Transverse colon (tissue), 4 donors: Measurements from ENCODE around the gene NCF4. TPM values are rescaled to one million over a fixed set of nuclear protein-coding genes. Genes with fewer than 3 reads are reported as not detected.

Experiments used
- DNase-seq: peaks from one replicate; pipeline ENCODE4 v3.0.0-alpha.2; 2019
- H3K27ac ChIP-seq, 4 donors: fragments of 200-600 bp; sonication (generic); 2 replicates each; pipeline ENCODE4 v1.5.1; 2016 to 2018; ENCODE audit warnings: inconsistent platforms in 4 of 4
- H3K27me3 ChIP-seq: fragments of 200-600 bp; sonication (generic); 2 replicates; pipeline ENCODE4 v1.5.1; 2017; ENCODE audit warnings: inconsistent platforms
- H3K36me3 ChIP-seq, 4 donors: fragments of 200-600 bp; sonication (generic); 2 replicates each; pipeline ENCODE4 v1.5.1; 2017 to 2019; ENCODE audit warnings: inconsistent platforms in 4 of 4
- H3K4me1 ChIP-seq, 4 donors: fragments of 200-600 bp; sonication (generic); 2 replicates each; pipeline ENCODE4 v1.5.1; 2017 to 2020; ENCODE audit warnings: inconsistent platforms in 4 of 4
- H3K4me3 ChIP-seq, 4 donors: fragments of 200-600 bp; sonication (generic); 1 replicate in 1 of 4; 2 replicates in 3 of 4; pipeline versions ENCODE4 v1.5.1 to v1.6.1; 2017 to 2019; ENCODE audit warnings: inconsistent platforms in 4 of 4
- H3K9me3 ChIP-seq, 2 donors: fragments of 200-600 bp; sonication (generic); 2 replicates each; pipeline ENCODE4 v1.5.1; 2017 to 2019; ENCODE audit warnings: inconsistent platforms in 2 of 2
- CTCF ChIP-seq, 5 experiments: fragments of 200-600 bp in 3 of 5; fragments of 450-650 bp in 2 of 5; sonication (generic) in 3 of 5; IDR thresholded peaks; 1 replicate in 2 of 5; 2 replicates in 3 of 5; pipeline ENCODE4 v1.5.1; 2016 to 2017; ENCODE audit warnings: antibody characterized with exemption in 5 of 5, inconsistent platforms in 3 of 5, mild to moderate bottlenecking in 2 of 5, moderate library complexity in 1 of 5
- EP300 ChIP-seq: sonication (generic); formaldehyde crosslinking; IDR thresholded peaks from one replicate; pipeline ENCODE4 v1.6.1; 2017; ENCODE audit warnings: antibody characterized with exemption, low read depth
- POLR2A ChIP-seq: fragments of 450-650 bp; IDR thresholded peaks from one replicate; pipeline ENCODE4 v1.6.1; 2016; ENCODE audit warnings: antibody characterized with exemption, mild to moderate bottlenecking, moderate library complexity
- POLR2AphosphoS5 ChIP-seq, 3 donors: sonication (generic); formaldehyde crosslinking; IDR thresholded peaks; one replicate each; pipeline ENCODE4 v1.6.1; 2016; ENCODE audit warnings: antibody characterized with exemption in 3 of 3
- WGBS, 2 donors: methylation state at CpG; one replicate each; pipeline ENCODE4 v1.1.5; 2018; ENCODE audit warnings: low coverage in 1 of 2; 5-methylcytosine and 5-hydroxymethylcytosine counted together
- in situ Hi-C, 4 donors: fragments of 200-750 bp; cut with MboI; loops; one replicate each; pipeline versions ENCODE4 v1.15.0 to v1.15.1; 2017; ENCODE audit warnings: low sequenced_read_pairs in 3 of 4, low pct_ligation_motif_present in 1 of 4, low pct_unique_long_range_greater_than_20kb in 1 of 4
- intact Hi-C: fragments of 100-400 bp; cut with DNase I; formaldehyde crosslinking; loops from one replicate; pipeline ENCODE4 v1.15.1; 2023; ENCODE audit warnings: low total_unique reads
- total RNA-seq, 4 donors: library from RNA; depleted of rRNA; stranded (reverse); fragments of >200 nt; gene quantifications; one replicate each; pipeline ENCODE4 v1.1.0, GENCODE V29; 2016

NCF4 gene
- total RNA-seq, 4 donors from 2014 or later: 9.4 to 98.7 (median 23.5) TPM

DNA sequence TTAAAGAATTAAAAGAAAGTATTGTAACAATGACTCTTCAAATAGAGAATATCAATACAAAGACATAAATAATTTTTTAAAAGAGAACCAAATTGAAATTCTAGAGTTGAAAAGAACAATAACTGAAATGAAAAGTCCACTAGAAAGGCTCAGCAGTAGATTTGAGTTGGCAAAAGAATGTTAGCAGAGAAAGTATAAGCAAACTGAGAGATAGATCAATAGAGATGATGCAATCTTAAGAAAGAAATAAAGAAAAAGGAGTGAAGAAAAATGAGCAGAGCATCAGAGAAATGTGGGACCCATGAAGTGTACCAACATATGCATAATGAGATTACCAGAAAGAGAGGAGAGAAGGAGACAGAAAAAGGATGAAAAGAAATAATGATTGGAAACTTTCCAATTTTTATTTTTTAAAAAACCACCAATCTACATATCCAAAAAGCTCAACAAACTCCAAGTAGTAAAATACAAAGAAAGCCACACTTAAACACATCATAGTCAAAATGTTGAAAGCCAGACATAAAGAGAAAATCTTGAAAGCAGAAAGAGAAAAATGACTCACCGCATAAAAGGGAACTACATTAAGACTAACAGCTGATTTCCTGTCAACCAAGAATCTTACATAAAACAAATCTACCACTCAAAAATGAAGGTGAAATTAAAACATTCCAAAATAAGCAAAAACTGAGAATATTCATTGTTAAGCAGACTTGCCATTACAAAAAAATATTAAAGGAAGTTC lies 20.9 kb downstream of the NCF4 start:
- Histone ChIP-seq H3K36me3 (no peaks in the 10 kb centered on the region), H3K4me3 (no peak overlapping the region), H3K4me1 (no peaks in the 10 kb centered on the region), H3K27me3 (no peaks in the 10 kb centered on the region), H3K9me3 (peaks cover 5 to 10% of the 10 kb centered on the region in 2 donors), H3K27ac (no peak overlapping the region)
- DNase-seq: no peak
- WGBS, 2 donors: 70 to 89% methylated on average over 1 of the region's 1 CpG
- TF ChIP-seq CTCF (IDR thresholded peaks at IDR 0.05) (no peak), POLR2AphosphoS5 (IDR thresholded peaks at IDR 0.05) (no peak), EP300 (no peak), POLR2A (no peak)
- in situ Hi-C loops (no loop called here), intact Hi-C loops (no loop called here)

GRCh38 chr22:36884349-36885158 lies 23.7 kb downstream of the NCF4 start:
- DNase-seq: no peak
- in situ Hi-C loops (no loop called here), intact Hi-C loops (loop anchor here (5.0 kb wide), 1 partner anchor 53 kb away; no protein-coding TSS in a partner anchor)
- Histone ChIP-seq H3K9me3 (peaks cover 5 to 10% of the 10 kb centered on the region in 2 donors), H3K27me3 (no peaks in the 10 kb centered on the region), H3K4me3 (no peak overlapping the region), H3K27ac (no peak overlapping the region), H3K36me3 (no peaks in the 10 kb centered on the region), H3K4me1 (no peaks in the 10 kb centered on the region)
- 58 to 71% methylated on average over 4 to 5 of the region's 5 CpGs for WGBS, 2 donors
- TF ChIP-seq POLR2AphosphoS5 (IDR thresholded peaks at IDR 0.05): no peak
- no peak for TF ChIP-seq CTCF (IDR thresholded peaks at IDR 0.05)
- TF ChIP-seq EP300: no peak
- TF ChIP-seq POLR2A: no peak

DNA sequence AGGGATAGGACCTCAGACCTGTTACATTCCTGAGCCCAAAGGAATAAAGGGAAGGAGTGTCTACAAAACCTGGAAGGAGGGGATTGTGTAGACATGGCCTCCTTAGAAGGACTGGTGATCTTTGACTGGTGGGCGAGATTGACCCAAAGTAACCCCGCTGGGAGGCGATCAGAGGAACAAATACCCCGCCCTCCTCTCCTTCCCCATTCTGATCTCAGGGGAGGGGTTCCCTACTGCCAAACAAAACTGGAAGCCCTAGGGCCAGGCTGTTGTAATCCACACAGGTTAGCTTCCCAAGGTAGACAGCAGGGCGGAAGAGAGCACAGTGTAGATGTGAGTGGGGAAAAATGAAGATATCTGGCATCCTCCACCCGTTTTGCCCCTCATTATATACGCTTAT lies 24.7 kb downstream of the NCF4 start:
- no peaks in the 10 kb centered on the region for H3K4me1 ChIP-seq
- intact Hi-C loops: loop anchor here (5.0 kb wide), 1 partner anchor 52 kb away; no protein-coding TSS in a partner anchor
- 75 to 92% methylated on average over 2 to 7 of the region's 7 CpGs for WGBS, 2 donors
- H3K9me3 ChIP-seq: peaks cover 5 to 10% of the 10 kb centered on the region in 2 donors
- in situ Hi-C loops: no loop called here
- no peak overlapping the region for H3K27ac ChIP-seq
- H3K27me3 ChIP-seq: no peaks in the 10 kb centered on the region
- H3K4me3 ChIP-seq: no peak overlapping the region
- DNase-seq: no peak
- no peak for TF ChIP-seq POLR2AphosphoS5 (IDR thresholded peaks at IDR 0.05)
- no peak for TF ChIP-seq CTCF (IDR thresholded peaks at IDR 0.05)
- TF ChIP-seq EP300: no peak
- TF ChIP-seq POLR2A: no peak
- no peaks in the 10 kb centered on the region for H3K36me3 ChIP-seq

GRCh38 chr22:36886016-36886415 lies 25.2 kb downstream of the NCF4 start:
- in situ Hi-C loops: no loop called here
- no peaks in the 10 kb centered on the region for H3K36me3 ChIP-seq
- no peaks in the 10 kb centered on the region for H3K4me1 ChIP-seq
- intact Hi-C loops: loop anchor here (5.0 kb wide), 1 partner anchor 51 kb away; no protein-coding TSS in a partner anchor
- H3K27ac ChIP-seq: no peak overlapping the region
- H3K27me3 ChIP-seq: no peaks in the 10 kb centered on the region
- TF ChIP-seq POLR2A (no peak), EP300 (no peak), POLR2AphosphoS5 (IDR thresholded peaks at IDR 0.05) (no peak), CTCF (IDR thresholded peaks at IDR 0.05) (no peak)
- 92 to 94% methylated on average over 2 to 4 of the region's 4 CpGs for WGBS, 2 donors
- H3K4me3 ChIP-seq: no peak overlapping the region
- H3K9me3 ChIP-seq: peaks cover 5 to 9% of the 10 kb centered on the region in 2 donors
- DNase-seq: no peak
